ENCODE results near the gene ARMCX5.

DNA sequence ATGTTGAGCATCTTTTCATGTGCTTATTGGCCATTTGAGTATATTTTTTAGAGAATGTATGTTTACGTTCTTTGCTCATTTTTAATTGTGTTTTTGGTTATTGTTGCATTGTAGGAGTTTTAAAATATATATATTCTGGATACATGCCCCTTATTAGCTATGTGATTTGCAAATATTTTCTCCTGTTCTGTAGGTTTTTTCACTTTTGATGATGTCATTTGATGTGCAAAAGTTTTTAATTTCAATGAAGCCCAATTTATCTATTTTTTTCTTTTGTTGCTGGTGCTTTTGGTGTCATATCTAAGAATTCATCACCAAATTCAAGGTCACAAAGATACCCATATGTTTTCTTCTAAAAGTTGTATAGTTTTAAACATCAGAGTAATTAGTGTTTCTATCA, 6.8 kb downstream of the ARMCX5 start:
- TF ChIP-seq EZH2 (IDR thresholded peaks at IDR 0.05; ENCODE audit: borderline replicate concordance, insufficient read depth, low read depth, low read length, poor library complexity, severe bottlenecking), result no peak
- TF ChIP-seq, protein P1, sequence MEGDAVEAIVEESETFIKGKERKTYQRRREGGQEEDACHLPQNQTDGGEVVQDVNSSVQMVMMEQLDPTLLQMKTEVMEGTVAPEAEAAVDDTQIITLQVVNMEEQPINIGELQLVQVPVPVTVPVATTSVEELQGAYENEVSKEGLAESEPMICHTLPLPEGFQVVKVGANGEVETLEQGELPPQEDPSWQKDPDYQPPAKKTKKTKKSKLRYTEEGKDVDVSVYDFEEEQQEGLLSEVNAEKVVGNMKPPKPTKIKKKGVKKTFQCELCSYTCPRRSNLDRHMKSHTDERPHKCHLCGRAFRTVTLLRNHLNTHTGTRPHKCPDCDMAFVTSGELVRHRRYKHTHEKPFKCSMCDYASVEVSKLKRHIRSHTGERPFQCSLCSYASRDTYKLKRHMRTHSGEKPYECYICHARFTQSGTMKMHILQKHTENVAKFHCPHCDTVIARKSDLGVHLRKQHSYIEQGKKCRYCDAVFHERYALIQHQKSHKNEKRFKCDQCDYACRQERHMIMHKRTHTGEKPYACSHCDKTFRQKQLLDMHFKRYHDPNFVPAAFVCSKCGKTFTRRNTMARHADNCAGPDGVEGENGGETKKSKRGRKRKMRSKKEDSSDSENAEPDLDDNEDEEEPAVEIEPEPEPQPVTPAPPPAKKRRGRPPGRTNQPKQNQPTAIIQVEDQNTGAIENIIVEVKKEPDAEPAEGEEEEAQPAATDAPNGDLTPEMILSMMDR (IDR thresholded peaks at IDR 0.05), result no peak

Data from B cell (primary cell).